Measurements from ENCODE around the gene IRF9.
"Not testable (repeated sequence)": the region's sequence is repeated elsewhere in the genome, so short reads cannot be mapped to it uniquely, and the experiment has no call there.

Gene IRF9

DNA sequence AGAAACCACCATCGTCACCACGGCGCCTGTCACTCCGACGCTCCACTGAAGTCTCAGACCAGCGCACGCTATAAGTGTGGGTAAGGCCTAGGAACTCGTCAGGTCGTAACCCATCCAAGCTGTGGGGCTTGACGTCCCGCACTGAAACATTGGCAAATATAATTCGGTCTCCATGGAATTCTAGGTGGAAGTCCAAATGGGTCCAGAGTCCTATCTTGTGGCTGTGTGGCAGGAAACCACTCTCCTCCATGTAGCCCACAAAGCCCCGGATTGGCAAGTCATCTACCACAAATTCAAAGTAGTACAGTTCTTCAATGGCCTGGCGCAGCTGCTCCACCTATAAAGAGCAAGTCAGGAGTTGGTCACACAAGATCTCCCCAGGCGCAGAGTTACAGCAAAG lies 31.9 kb downstream of the IRF9 start:
- DNase-seq (ENCODE audit: low spot score), result no peak

DNA sequence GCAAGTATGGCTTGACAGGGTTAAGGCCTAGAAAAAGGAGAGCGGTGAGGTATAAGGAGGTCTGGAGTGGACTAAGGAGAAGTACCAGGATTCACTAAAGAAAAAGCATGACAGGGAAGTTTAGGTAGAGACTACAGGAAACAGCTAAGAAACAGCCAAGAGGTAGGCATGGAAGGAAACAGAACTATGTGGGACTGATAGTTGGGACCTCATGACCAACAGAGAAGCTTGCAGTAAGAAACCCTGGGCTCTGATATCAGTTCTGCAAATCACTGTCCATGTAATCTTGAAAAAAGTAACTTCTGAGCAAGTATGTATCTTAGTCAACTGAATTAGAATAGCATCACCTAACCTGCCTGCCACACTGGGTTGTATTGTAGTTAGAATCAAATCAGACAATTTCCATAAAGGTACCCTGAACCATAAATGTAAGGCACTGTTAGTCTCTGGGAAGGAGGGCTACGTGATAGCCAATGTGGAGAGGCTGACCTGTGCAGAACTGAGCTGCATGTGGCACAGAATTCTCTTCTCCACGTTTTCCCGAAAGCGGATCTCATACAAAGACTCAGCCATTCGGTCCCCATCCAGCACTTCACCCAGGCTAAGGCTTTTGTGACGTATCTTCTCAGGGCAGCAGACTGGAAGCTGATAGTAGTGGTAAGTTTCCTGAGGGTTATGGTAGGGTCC lies 33.3 kb downstream of the IRF9 start:
- no peak for DNase-seq (ENCODE audit: low spot score)

DNA sequence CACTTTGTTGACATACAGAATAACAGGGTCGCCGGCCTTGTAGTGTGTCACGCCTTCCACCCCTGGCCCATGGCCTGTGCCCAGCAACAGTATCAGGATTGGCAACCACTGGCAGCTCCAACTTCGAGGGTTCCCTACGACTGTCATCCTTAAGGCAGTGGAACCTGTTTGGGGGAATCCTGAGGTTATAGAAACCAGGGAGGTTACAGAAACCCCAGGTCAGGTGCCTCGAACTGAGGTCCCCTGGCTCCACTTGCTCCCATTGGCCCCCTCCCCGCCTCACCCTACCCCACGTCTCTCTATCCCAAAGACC lies 33.8 kb downstream of the IRF9 start:
- no peak for DNase-seq (ENCODE audit: low spot score)

DNA sequence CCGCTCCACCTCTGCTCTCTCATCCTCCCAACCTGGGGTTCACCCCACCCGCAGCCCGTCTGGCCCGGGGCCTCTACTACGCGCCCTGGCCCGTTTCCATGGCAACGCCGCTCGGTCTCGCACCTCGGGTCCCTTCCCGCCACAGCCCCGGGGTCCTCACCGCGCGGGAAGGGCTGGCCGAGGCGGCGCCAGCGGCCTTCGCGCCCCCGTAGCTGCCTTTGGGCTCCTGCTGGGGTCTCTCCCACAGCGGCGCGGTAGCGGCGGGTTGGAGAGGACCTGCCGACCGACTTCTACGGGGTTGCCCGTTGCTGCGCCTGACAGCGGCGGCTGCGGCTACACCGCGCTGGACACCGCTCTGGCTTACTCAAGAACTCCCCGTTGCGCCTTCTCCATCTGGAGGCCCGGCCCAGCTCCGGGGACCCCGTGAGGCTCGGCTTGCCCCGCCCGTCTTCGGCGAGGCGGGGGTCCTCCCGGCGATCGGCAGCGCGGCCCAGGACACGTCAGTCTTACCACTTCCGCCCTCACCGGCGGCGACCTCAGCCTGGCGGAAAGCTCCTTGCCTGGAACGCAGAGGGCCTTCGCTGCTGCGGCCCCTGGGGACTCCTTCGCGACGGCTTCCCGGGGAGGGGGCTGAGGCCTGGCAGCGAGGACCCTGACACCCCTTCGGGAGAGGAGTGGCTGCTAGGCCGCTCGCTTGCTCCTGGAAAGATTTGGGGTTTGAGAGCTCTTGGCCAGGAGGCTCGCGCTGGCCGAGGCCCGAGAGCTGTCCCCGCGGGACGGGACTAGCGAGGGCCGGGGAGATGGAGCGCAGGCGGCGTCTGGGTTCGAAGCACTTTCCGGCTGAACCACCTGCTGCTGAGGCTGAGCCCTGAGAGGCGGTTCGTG lies 34.4 kb downstream of the IRF9 start, which contains the start of gene TM9SF1:
TSS of gene TM9SF1 (minus strand) at position 256 of the 885 bp plus-strand sequence. CDS start 422 bp downstream, outside the sequence.
- peak; percentile 91 for DNase-seq (ENCODE audit: low spot score)

DNA sequence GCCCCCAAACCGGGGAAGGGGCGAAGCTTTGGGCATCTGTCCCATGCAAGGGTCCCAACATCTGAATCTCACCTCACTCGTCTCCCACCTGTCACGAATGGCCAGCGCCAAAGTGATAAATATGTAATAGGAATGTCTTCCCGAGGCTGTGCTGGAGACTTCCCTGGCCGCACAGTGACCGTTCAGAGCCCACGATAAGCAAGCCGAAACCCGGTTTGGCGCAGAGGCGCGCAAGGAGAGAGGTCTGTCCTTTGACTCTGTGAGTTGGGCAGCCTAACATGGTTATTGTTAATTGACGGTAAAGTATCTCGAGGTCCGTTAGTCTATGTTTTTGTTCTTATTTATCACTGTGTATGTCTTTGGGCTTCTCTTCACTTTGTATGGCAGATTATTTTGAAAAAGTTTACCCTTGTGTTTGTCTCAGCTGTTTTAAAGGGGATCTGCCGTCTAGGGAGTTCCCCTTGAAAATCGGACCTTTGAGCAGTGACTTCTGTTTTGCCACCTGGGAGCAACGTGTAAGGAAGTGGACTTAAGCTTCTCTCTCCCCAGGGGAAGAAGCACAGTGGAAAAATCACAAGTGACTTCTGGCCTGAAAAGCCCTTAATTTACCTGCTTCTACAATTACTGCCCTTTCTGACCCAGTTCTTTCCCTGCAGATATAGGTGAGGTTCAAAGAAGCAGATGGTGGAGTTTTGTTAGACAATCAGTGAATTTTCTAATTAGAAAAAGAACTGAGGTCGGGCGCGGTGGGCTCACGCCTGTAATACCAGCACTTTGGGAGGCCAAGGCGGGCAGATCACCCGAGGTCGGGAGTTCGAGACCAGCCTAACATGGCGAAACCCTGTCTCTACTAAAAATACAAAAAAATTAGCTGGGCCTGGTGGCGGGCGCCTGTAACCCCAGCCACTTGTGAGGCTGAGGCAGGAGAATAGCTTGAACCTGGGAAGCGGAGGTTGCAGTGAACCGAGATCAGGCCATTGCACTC lies 35.3 kb downstream of the IRF9 start:
- DNase-seq (ENCODE audit: low spot score), result peak; percentile 41

DNA sequence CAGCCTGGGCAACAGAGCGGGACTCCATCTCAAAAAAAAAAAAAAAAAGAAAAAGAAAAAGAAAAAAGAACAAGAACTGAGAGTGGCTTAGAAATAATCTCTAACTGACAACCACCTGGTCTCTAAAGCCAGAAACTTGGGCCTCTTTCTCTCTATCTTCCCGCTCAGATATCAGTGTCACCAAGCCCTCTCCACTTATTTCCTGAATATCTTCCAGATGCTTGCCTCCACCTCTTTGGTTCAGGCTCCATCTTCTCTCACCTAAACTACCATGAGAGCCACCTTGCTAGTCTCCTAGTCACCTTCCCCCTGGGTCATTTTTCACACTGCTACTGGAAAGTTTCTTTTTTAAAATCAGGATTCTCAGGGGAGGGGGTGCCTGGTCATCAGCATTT lies 36.0 kb downstream of the IRF9 start:
- no peak for DNase-seq (ENCODE audit: low spot score)

DNA sequence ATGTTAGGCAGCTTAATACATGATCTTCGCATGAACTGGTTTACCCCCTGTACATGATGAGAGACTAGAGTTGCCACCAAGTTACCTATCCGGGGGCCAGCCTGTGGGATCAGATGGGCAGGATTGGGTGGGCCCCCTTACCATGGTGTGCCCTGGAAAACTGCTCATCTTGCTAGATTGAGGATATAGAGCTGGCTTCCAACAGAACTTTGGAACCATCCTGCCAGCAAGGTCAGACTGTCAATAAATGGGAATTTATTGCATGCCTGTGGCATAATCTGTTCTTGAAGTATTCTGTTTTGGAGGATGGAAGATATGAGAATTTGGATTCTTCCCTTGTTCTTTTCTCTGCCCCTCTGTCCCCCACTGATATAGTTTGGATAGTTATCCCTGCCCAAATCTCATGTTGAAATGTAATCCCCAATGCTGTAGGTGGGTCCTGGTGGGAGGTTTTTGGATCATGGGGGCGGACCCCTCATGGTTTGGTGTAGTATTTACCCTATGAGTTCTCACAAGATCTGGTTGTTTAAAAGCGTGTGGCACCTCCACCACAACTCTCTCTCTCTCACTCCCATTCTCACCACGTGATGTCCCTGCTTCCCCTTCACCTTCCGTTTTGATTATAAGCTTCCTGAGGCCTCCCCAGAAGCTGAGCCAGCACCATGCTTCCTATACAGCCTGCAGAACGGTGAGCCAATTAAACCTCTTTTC lies 37.9 kb downstream of the IRF9 start:
- no peak for DNase-seq (ENCODE audit: low spot score)

DNA sequence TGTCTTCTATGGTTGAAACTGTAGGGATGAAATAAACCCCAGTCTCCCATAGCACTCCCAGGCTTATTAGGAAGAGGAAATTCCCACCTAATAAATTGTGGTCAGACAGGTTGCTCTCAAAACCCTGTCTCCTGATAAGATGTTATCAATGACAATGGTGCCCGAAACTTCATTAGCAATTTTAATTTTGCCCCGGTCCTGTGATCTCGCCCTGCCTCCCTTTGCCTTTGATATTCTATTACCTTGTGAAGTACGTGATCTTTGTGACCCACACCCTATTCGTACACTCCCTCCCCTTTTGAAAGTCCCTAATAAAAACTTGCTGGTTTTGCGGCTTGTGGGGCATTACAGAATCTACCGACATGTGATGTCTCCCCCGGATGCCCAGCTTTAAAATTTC lies 41.5 kb downstream of the IRF9 start:
- not testable (repeated sequence) for DNase-seq (ENCODE audit: low spot score)

DNA sequence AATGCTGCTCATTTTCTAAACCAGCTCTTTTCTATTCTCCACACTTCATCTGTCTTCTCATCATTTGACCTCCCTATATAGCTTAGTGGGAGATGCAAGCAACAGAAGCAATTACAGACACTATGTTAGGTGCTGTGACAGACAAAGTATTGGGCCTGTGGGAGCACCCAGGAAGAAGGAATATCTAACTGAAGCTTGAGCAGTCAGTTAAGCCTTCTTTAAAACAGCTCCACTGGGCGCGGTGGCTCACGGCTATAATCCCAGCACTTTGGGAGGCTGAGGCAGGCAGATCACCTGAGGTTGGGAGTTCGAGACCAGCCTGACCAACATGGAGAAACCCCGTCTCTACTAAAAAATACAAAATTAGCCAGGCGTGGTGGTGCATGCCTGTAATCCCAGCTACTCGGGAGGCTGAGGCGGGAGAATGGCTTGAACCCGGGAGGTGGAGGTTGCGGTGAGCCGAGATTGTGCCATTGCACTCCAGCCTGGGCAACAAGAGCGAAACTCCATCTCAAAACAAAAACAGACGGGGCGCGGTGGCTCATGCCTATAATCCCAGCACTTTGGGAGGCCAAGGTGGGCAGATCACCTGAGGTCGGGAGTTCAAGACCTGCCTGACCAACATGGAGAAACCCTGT lies 42.3 kb downstream of the IRF9 start:
- not testable (repeated sequence) for DNase-seq (ENCODE audit: low spot score)

DNA sequence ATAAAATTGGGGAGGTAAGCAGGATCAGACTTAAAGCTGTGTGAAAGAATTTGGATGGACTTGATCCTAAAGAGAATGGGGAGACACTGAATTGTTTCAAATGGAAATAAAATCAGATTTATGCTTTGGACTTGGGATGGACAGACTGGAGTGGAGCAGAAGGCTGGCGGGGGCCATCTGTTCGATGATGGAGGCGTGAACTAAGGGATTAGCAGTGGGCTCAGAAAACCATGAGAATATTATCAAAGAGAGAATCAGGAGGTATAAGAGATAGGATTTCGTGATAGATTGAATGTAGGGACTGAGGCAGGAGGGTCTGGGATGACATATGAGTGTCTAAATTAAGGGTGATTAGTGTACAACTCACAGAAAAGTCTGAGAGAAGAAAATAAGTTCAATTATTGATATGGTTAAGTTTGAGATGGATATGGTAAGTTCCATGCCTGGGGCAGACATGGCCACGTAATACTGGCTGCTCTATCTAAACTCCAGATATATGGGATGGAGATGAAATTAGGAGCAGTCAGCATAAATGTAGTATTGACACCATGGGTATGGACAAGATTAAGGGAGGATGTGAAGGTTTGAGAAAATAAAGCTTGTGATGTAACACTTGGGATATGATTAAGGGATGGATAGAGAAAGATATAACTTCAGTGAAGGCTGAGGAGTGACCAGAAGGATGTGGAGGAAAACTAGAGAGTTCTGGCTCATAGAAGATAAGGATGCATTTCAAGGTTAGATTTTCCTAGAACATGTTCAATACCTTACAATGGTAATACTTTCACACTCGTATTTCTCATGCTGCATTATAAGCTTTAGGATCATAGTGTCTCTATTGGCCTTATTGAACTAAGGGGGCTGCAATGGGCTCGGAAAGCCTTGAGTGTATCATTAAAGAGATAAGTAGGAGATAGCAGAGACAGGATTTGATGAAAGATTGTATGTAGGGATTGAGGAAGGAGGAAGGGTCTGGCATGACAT lies 43.4 kb downstream of the IRF9 start:
- no peak for DNase-seq (ENCODE audit: low spot score)

DNA sequence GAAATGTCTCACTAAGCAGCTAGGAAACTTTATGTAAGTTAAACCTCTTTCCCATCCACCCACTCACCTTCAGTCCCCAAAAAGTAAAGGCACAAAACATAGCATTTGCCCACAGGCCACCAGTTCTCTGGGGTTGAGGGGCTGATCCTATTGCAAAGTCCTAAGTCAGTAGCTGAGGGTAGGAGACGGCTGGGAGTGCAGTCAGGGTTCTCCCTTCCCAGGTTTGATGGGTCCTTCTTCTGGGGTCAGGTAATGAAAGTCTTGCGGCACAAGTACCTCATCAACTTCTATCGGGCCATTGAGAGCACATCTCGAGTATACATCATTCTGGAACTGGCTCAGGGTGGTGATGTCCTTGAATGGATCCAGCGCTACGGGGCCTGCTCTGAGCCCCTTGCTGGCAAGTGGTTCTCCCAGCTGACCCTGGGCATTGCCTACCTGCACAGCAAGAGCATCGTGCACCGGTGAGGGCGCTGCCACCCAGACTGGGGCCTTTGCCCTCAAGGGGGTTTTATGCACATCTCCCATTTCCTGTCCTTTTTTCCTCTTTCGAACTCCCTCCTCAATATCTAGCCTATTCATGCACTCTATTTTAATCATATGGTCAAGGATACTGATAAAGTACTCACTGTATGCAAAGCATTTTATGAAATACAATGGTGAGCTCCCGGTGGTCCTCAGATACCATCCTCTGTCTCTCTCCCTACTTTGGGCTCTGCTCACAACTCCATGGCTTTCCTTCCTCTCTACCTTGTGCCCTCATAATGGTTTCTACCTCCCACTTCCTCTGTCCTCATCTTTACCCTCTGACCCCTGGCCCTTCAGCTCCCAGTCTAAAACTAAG lies 45.4 kb downstream of the IRF9 start:
- no peak for DNase-seq (ENCODE audit: low spot score)

DNA sequence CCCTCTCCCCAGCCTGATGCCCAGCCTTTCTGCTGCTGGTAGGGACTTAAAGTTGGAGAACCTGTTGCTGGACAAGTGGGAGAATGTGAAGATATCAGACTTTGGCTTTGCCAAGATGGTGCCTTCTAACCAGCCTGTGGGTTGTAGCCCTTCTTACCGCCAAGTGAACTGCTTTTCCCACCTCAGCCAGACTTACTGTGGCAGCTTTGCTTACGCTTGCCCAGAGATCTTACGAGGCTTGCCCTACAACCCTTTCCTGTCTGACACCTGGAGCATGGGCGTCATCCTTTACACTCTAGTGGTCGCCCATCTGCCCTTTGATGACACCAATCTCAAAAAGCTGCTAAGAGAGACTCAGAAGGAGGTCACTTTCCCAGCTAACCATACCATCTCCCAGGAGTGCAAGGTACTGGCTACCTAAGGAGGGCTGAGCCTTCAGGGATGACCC lies 46.1 kb downstream of the IRF9 start:
- DNase-seq (ENCODE audit: low spot score), result no peak

DNA sequence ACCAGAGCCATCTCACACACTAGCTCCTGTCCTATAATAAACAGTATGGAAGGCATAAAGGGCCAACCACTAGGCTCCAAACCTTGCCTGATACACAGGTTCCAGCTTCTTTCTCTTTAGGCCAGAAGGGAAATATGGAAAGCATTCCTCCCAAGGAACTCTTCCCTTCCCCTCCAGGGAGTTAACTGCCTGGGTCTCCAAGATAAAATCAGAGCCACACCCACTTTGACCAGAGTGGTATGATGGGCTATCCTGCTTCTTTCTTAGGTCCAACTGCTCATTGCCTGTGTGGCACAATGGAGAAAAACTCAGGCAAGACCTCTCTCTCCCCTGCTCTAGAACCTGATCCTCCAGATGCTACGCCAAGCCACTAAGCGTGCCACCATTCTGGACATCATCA lies 46.6 kb downstream of the IRF9 start:
- no peak for DNase-seq (ENCODE audit: low spot score)

DNA sequence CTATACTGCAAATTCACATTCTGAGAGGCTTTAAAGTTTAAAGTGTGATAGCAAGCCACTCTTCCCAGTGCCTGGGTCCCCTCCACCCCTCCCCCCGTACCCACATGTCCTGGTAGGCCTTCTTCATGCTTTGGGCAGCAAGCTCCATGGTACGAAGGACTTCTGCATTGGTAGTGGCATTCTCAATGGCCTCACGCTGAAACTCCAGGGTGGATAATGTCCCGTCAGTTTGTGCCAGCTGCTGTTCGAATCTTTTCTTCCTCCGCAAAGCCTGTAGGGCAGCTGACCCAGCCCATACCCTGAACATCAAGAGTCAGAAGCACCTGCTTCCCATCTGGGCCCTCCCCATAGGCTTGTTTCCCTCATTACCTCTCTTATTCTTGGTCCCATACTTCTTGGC lies 50.2 kb downstream of the IRF9 start:
- no peak for DNase-seq (ENCODE audit: low spot score)

DNA sequence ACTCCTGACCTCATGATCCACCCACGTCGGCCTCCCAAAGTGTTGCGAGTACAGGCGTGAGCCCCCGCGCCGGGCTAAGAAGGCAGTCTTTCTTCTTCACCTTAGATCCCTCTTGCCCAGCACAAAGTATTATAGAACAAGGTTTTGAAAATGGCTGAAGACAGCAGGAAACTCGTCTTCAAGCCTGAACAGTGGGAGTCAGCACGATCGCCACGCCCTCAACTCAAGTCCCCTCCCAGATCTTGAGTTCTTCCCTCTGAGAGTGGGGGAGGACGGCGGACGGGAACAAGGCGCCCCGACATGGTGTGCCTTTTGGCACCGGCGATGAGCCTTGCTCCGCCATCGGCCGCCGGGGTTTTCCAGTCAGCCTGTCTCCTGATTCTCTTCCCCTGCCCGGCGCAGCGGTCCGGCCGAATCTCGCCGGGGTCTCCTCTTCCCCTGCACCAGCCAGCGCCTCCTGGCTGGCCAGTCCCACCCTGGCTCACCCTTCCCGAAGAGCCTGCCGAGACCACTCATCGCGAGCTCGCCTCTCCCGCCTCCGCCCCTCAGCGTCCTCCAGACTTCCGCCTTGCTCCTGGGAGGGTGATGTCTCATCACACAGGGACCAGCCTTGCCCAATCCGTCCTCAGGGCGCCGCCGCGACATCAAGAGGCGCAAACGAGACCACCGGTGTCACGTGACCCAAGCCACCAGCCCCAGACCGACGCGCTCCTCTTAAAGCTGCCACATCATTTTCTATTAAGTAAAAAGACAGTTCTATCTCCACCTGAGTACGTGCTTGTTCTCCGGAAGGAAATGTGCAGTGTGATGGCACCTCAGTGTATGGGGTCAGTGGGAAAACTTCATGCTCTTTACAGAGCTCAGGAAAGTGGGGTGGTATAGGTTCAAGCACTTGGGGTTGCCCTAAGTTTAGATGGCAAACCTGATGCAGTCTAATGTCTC lies 52.1 kb downstream of the IRF9 start, which contains the start of gene CHMP4A:
TSS of gene CHMP4A (minus strand) at position 565 of the 942 bp plus-strand sequence. CDS start at position 516, 49 bp downstream.
- DNase-seq (ENCODE audit: low spot score), result peak; percentile 99

DNA sequence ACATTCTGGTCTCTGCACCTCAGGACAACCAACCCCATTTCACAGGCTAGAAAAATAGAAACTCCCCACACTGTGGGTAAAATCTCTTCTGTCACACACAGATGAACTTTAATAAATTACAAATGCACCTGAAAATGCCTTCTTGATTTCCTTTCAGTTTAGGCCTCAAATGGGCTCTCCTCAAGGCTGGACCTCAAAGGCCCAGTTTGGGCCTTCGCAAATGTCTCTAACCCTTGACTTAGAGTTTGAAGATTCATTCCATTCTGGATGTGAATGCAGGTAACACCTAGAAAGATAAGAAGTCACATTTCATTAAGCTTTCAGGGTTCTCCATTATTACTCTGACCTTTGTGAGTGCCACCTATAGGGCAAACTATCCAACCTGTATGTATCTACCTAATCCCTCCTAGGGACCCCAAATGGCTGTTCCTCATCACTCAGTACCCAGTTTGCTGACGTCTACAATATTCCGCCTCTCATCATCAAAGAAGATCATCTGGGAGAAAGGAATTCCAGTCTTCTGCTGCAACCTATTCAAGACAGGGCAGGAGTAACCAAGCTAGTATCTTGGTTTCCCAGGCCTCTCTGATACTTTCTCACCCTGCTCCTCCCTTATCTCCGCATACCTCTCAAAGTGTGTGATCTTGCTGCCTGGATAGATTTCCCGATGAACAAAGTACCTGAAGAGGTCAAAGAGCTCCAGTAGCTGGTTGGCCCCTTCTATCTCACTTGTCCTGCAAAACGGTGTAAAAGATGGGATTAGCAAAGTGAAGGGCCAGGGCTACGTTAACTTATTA lies 53.0 kb downstream of the IRF9 start:
- no peak for DNase-seq (ENCODE audit: low spot score)
